Measurements from ENCODE around the gene KCNK7.
"Not testable (repeated sequence)": the region's sequence is repeated elsewhere in the genome, so short reads cannot be mapped to it uniquely, and the experiment has no call there.

The KCNK7 gene

DNA sequence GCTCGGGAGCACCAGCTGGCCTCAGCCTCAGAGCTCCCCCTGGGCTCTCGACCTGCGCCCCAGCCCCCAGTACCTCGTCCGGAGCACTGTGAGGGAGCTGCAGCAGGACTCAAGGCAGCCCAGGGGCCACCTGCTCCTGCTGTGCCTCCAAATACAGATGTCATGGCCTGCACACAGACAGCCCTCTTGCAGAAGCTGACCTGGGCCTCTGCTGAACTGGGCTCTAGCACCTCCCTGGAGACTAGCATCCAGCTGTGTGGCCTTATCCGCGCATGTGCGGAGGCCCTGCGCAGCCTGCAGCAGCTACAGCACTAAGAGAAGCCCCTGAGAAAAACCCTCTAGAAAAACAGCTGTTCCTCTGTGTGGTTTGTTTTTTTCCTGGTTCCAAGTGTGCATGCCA lies 24.2 kb downstream of the KCNK7 start:
- no peak for DNase-seq

DNA sequence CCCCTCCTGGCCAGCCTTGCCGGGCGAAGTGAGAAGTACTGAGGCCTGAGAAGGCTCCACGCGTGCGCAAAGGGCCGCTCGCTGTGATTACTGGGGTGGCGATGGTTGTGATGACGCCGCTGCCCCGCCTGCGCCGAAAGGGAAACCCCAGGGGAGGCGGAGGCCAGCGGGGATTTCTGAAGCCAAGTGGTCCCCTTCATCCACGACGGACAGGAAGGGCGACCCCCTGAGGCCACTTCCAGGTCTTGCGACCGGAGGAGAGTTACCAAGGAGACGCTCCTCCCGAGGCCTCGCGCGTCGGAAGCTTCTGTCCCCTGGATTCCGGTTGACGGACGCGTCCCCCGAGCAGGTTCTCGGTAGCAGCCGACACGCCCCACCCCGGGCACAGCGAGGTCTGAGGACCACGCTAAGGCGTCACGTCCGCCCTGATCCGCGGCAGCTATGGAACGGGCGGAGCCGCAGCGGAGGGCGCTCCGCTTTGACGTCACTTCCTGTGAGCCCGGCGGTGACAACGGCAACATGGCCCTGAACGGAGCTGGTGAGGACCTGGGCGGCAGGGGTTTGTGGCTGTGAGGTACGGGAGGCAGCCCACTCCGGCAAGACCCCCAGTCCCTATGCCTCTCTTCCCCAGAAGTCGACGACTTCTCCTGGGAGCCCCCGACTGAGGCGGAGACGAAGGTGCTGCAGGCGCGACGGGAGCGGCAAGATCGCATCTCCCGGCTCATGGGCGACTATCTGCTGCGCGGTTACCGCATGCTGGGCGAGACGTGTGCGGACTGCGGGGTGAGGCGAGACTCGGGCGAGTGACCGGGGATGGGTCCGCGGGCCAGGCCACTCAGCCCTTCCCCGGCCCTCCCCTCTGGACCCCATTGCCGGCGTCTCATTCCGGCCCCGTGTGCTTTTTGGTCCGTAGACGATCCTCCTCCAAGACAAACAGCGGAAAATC lies 25.4 kb downstream of the KCNK7 start, which contains the start of gene ZNRD2:
ZNRD2 (plus strand) TSS at position 505 of the 946 bp plus-strand sequence; CDS start at position 520, 15 bp downstream.
- DNase-seq = peak; percentile 100

- no peak for DNase-seq
Measured at GRCh38 chr11:65569164-65569972, 26.2 kb downstream of the KCNK7 start.

DNA sequence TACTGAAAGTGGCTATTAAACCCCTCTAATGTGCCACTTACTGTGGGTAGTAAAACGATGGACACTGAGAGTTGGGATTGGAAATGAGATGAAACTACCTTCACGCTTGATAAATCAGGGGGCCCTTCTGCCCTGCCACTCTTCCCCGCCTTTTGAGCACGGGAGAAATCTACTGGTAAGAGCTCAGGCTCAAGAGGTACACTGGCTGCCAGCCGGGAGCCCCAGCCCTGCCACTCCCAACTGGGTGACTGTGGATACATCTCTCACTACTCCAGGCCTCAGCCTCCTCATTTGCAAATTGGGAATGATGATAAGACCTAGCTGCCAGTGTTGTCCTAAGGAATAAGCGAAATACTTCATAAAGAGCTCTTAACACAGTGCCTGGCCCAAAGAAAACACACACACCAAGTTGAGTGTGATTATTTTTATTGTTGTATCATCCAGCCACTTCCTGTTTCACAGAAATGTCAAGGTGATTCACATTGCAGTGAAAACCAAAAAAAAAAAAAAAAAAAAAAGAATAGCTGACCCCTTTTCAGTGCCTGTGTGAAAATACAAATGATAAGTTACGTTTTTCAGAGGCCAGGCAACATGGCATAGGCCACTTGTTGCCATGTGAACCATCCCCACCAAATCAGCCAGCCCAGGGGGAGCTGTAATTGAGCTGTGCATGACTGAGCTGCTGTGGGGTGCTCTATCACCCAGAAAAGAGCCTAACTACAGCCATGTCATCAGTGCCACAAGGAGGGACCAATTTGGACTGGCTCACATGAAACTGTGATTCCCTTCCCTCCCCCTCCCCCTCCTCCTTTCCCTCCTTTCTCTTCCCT lies 29.8 kb downstream of the KCNK7 start:
- no peak for DNase-seq

GRCh38 chr11:65564879-65565559 lies 30.6 kb downstream of the KCNK7 start:
- not testable (repeated sequence) for DNase-seq

DNA sequence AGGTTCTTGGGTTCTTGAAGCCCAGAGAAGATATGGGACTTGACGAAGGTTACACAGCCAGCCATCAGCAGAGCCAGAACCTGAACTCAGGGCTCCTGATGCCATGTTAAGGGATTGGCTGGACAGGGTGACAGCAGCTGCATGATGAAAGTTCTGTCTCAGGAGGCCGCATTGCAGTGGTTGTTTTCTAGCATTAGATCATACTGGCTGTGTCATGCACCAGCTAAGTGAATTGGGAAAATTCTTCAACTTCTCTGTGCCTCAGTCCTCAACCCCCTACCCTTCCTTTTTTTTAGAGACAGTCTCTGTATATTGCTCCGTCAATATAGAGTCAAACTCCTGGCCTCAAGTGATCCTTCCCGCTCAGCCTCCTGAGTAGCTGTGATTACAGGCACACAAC lies 32.0 kb downstream of the KCNK7 start:
- DNase-seq = no peak

DNA sequence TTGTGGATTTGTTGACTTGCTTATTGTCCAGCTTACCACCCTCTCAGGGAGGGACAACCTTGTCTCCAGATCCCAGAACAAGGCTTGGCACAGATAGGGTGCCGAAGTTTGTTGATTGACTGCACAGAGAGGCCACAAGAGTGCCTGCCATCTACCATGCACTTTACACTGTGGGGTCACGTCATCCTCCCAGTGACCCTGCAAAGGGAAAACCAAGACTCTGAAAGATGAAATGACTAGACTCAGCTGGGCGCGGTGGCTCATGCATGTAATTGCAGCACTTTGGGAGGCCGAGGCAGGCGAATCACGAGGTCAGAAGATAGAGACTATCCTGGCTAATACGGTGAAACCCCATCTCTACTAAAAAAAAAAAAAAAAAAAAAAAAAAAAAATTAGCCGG lies 32.8 kb downstream of the KCNK7 start:
- no peak for DNase-seq

DNA sequence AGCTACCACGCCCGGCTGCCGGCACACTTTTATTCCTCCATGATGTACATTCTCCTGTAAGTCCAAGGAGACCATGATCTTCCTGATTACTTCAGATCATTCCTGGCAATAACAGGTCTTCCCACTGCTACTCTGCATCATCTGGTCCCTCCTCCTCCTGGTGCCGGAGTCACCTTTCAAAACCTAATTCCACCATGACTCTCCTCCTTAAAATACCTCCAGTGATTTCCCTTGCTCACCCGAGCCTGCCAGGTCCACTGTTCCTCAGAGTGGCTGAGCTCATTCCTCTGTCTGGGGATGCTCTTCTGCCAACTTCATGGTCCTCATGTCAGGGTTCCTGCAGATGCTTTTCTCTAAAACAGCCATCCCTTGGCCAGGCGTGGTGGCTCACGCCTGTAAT lies 33.6 kb downstream of the KCNK7 start:
- no peak for DNase-seq

DNA sequence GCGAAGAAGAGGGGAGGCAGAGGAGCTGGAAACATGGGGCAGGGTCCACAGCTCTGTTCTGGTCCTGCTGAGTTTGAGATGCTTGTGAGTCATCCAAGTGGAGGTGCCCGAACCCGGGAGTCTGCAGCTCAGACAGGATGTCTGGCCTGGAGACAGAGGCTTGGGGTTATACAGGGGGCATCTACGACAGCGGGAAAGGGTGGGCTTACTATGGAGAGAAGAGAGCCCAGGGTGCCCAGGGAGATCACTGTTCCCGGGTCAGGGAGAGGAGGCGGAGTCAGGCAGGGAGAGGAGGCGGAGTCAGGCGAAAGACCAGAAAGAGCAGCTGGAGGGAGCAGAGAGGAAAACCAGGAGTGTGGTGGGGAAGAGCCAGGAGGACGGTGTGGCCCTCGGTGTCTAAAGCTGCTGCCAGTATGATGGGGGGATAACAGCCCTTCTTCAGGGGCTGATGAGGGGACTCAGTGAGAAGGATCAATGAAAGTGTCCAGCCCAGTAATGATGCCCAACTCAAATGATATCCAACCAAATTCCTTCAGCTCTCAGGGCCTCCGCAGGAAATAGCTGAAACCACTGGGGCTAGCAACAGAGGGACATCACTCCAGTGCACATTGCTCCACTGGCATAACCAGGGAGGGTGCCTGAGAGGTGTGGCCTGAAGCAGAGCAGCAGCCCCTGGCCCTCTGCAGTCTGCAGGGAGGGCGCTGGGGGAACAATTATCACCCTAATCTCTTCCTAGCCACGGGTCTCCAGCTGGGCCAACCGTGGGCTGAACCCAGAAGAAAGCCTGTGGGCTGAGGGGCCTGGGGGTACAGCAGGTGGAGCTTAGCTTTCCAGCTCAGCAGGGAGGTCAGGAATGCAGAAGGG lies 34.8 kb downstream of the KCNK7 start:
- no peak for DNase-seq

GRCh38 chr11:65559951-65560537 lies 35.6 kb downstream of the KCNK7 start:
- peak; percentile 42 for DNase-seq

GRCh38 chr11:65559535-65559934 lies 36.1 kb downstream of the KCNK7 start:
- DNase-seq = no peak

DNA sequence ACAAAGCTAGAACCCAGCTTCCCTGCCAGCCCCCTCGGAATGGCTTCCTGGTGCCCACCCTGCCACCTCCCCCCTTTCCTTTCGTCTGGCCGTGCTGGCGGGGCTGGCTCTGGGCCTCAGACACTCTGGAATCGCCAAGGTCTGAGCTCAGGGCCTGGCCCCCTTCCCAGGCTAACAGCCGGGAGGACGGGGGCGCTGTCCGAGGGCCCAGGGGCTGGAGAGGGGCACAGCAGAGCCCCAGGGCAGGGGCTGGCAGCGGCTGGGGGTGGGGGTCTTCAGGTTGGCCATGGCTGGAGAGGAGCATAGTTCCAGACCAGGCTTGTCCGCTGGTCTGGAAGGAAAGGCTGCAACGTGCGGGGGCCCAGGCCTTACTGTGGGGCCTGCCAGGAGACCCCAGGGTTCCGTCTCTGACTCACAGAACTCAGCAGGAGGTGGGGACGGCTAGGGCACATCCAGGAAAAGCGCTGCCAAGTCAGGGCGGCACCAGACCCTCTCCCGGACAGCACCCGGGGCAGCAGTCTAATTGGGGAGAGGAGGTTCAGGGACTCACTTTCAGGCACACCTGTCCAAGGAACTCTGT lies 36.6 kb downstream of the KCNK7 start:
- DNase-seq = no peak

DNA sequence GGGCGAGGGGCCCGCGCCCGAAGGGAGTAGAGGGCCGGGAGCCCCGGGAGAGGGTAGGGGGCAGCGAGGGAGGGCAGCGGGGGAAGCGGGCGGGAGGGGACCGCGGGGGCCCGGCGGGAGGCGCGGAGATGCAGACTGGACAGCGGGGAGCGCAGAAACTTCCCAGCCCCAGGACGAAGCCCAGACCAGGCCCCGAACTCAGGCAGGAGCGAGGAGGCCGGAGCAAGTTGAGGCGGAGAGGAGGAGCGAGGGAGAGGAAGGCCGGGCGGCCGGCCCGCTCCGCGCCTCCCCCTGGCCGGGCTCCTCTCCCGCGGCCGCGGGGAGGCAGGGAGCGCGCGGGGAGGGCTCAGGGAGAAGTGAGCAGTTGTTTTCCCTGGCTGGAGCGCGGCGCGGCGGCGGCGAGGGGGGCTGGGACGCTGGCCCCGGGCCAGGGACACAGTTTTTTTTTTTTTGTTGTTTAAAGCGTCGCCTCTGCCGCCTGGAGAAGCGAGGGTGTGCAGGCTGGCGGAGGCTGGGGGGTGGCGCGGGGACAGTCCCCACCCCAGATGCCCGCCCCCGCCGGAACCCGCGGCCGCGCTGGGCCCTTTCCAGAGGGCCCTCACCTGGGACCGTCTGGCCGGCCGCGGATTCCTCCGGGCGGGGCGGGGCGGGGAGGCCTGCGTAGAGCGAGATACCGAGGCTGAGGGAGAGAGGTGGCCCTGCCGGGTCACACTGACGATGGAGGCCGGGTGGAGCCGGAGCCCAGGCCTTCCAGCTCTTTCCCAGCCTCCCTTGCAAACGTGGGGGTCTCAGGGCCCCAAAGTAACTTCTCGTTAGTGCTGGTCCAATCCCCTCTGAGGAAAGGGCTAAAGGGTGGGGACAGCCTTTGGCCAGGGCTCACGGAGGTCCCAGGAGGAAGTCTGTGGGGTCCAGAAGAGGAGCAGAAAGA lies 37.3 kb downstream of the KCNK7 start, which contains the start of gene LTBP3:
LTBP3 (minus strand) TSS at position 358 of the 928 bp plus-strand sequence. CDS start 400 bp downstream, outside the sequence.
- DNase-seq = peak; percentile 91

DNA sequence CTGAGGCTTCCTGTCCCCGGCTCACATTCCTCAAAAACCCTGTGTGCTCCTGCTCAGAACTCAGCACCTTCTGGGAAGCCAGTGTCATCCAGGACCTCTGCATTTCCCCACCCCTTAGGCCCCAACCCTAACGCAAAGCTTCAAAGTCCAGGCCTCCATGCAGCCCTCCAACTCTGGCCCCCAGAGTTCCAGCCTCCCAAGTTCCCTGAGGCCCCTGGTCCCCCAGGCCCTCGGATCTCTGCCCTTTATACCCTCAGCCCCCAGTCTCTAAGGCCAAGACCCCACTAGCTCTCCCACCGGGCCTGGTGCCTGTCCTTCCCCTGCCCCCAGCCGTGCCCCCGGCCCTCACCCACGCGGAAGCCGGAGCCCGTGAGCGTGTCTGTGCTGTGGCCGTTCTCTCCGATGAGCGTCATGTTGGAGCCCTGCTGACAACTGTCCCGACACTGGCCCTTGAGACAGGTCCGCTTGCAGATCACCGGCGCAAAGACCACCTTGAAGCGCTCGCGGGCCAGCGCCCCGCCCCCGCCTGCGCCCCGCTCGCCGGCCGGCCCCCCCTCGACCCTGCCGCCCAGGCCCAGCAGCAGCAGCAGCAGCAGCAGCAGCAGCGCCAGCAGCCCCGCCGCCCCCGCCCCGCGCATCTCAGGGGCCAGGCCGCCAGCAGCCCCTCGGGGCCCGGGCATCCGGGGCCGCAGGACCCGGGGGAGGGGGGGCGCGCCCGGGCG lies 38.2 kb downstream of the KCNK7 start:
- no peak for DNase-seq

DNA sequence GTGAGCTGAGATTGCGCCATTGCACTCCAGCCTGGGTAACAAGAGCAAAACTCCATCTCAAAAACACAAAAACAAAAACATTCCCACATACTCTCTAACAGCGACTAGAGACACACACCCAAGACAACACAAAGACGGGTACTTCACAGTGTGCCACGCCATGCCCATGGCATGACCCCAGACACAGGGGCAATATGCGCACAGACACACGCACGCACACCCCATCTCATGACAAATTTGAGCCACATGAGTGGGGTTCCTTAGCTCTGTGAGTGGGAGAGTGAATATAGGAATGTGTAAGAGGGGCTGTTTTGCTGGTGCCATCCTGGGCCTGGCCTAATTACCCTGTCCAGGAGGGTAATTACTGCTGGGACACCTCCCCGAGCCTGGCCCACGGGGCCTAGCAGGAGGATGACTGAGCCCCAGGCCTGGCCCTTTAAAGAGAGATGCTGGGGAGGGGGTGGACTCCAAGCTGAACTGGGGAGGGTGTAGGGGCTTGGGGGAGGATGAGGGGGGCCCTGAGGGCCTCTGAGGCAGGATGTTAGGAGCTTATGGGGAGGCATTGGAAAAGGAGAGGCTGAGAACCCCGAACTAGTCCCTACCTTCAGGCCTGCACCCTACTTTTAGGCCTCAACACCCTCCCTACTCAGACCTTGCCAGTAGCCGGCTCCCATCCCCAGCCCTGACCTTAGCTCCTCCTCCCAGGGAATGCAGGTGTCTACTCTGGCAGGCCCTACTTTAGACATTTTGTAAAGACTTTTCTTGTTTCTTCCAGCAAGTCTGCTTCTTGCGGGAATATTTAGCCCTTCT lies 38.9 kb downstream of the KCNK7 start:
- DNase-seq = peak; percentile 69

- DNase-seq = peak; percentile 65
Measured at GRCh38 chr11:65555693-65556231, 39.8 kb downstream of the KCNK7 start.

GRCh38 chr11:65554842-65555430 lies 40.7 kb downstream of the KCNK7 start:
- DNase-seq = no peak

Data from RPMI8226 (cell line).